ENCODE results near the gene RAD23B.

The RAD23B gene

GRCh38 chr9:107269254-107269653, 13.8 kb upstream of the RAD23B start:
- DNase-seq: no peak

DNA sequence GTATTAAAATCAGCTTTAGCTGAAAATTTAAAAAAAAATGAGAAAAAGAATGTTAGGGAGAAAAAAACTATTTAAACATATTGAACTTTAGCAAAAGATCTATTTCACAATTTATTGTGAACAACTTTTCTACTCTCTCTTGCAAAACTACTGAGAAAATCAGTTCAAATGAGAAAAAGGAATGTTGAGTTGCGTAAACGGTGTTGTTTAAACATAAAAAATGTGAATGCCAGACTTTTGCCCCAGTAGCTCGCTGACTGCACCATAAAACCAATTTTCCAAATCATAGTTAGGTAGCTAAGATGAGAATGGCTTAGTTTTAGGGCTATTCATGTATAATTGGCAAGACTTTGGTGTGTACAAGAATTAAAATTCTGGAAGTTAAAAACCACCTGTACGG, 13.4 kb upstream of the RAD23B start:
- DNase-seq: no peak

DNA sequence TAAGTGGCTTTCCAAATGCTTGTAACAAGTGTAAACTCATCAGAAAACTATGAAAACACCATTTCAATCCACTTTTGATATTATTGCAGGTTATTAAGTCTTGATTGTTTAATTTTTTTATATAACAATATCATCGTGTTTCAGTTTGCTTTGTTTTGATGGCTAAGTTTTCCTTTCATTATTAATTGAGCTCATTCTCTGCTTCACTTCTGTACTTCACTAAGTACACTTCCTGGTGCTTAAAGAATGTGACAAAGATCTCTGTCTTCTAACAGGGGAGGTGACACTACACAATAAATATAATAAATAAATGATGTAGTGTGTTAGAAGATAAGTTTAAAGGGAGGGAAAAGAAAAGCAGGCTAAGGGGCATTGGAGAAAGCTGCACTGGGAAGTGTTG, 13.0 kb upstream of the RAD23B start:
- no peak for DNase-seq

DNA sequence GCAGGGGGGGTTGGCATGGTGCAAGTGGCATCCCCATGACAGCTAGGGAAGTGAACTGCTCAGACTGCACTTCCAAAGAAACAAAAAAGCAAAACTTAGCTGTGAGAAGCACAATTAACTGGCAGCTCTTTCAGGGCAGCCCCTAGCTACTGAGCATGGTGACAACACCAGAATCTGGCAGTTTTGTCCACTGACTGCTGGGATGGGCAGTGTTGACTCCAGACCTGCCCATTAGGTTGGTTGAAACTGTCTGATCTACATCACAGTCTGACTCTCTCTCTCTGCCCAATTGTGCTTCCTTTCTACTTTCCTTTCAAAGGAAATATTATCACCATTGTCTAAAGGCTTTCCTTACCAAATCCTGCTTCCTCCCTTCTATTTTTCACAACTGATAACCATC, 12.5 kb upstream of the RAD23B start:
- no peak for DNase-seq

DNA sequence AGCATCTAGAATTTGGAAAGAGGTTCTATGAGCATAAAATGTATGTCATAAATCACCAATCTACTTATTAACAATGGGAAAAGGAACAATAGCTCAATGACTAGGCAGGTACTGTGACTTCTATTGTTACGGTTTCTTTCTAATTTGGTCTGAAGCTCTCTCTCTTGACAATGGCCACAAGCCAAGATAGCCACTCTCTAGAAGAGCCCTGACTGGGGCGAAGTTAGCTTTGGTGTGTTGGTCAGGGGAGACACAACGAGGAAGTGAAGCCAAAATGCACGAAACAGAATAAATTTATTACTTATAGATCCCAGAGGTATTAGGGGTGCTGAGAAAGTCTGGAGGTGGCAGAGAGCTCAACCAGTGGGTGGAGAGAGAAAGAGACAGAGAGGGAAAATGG, 9.4 kb upstream of the RAD23B start:
- DNase-seq: no peak

DNA sequence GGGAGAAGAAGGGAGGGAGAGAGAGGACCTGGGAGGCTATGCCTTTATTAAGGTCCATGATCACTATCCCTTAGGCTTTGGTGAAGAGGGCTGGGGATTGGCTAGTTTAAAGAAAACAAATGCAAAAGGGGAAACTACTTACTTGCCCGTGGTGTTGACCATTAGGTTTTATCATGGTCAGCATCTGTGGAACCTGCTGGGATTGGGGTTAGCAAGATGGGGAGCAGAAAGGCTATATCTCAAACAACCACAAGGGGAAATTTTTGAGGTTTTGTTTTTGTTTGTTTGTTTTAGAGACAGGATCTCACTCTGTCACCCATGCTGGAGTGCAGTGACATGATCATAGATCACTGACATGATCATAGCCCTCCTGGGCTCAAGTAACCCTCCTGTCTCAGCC, 9.0 kb upstream of the RAD23B start:
- DNase-seq: no peak

GRCh38 chr9:107274953-107275422, 8.1 kb upstream of the RAD23B start:
- no peak for DNase-seq

DNA sequence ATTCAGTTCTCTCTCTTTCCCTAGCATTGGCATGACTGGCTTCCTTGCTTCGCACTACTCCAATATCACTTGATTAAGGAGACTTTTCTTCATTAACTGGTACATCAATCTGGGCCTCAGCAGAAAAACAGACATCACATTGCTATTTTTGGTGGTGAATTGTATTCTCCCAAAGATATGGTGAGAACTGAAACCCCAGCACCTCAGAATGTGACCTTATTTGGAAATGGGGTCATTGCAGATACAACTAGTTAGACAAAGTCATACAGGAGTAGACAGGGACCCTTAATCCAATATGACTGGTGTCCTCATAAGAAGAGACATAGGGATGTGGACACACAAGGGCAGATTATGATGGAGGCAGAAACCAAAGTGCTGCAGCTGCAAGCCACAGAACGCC, 7.5 kb upstream of the RAD23B start:
- no peak for DNase-seq

- DNase-seq: no peak
These were observed 5.9 kb upstream of the RAD23B start for GRCh38 chr9:107276966-107277710.

GRCh38 chr9:107277801-107278200, 5.3 kb upstream of the RAD23B start:
- no peak for DNase-seq

- DNase-seq: no peak
These were observed 4.0 kb upstream of the RAD23B start for GRCh38 chr9:107279086-107279485.

GRCh38 chr9:107280543-107280942, 2.5 kb upstream of the RAD23B start:
- DNase-seq: no peak

GRCh38 chr9:107281184-107281583, 1.9 kb upstream of the RAD23B start:
- no peak for DNase-seq

- no peak for DNase-seq
These were observed 984 bp upstream of the RAD23B start for GRCh38 chr9:107281922-107282667.

- DNase-seq: peak; percentile 28 to 64
These were observed 841 bp downstream of the RAD23B start for GRCh38 chr9:107283623-107284616.

DNA sequence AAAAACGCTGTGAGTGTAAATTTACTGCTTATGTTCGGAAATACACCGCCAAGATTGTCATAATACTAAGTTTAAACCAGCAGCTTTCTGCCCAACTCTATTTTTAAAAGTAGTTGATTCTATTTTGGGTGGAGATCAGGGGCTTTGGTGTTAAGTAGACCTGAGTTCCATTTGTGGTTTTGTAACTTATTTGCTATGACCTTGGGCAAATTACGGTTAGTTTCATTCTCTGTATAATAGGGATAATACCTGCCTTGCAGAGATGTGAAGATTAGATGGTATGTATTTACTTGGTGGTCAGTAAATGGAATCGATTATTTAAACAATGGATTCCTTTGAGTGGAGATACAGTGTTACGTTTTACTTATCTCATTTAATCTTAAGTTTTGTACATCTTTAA, 1.6 kb downstream of the RAD23B start:
- DNase-seq: no peak

DNA sequence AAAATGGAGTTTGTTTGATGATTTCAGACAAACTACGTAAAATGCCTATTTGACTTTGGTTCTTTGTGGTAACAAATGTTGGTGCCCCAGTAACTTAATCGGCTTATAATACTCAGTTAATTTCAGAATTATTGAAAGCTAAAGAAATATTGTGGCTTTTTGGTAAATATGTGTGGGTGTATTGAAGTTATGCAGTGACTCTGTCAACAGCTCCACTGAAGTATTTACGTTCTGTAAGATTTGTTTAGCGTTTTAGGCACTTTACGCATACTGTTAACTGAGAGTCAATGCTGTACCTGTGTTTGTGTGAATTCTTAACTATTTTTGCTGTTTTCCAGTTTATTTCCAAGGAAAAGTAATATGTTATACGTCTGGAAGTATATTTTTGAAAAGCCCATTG, 2.2 kb downstream of the RAD23B start:
- DNase-seq: no peak

DNA sequence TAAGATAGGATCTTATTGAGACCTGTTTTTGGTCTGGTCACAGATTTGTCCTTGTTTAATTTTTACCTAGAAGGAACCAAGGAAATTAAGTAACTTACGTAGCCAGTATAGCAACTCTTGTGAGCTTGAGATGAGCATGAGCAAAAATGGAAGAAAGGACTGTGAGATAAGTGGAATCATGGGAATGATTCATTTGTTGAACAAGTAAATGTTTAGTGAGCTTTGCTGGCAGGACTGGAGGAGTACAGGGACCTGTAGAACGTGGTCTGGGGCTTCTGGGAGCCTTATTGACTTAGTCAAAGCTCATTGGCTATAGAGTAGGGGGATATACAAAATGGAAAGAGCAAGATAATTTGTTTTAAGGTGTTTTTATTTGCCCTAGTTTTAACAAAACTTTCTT, 3.0 kb downstream of the RAD23B start:
- DNase-seq: no peak

- no peak for DNase-seq
These were observed 5.6 kb downstream of the RAD23B start for GRCh38 chr9:107288701-107289100.

DNA sequence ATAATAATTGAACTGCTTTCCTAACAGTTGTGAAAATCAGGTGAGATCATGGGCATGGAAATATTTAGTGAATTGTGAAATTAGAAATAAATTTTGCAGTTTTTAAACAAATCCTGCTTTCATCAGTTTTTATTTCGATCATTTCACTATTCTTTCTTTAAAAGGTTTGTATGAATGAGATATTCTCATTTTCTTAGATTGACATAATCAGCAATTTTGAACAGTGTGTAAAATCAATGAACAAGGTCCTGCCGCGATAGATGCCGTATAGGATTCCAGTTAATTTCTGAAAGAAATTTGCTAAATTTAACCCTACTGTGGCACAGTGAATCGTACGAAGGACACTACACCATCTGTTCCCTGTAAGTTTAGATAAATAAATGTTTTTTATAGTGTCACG, 7.5 kb downstream of the RAD23B start:
- no peak for DNase-seq

DNA sequence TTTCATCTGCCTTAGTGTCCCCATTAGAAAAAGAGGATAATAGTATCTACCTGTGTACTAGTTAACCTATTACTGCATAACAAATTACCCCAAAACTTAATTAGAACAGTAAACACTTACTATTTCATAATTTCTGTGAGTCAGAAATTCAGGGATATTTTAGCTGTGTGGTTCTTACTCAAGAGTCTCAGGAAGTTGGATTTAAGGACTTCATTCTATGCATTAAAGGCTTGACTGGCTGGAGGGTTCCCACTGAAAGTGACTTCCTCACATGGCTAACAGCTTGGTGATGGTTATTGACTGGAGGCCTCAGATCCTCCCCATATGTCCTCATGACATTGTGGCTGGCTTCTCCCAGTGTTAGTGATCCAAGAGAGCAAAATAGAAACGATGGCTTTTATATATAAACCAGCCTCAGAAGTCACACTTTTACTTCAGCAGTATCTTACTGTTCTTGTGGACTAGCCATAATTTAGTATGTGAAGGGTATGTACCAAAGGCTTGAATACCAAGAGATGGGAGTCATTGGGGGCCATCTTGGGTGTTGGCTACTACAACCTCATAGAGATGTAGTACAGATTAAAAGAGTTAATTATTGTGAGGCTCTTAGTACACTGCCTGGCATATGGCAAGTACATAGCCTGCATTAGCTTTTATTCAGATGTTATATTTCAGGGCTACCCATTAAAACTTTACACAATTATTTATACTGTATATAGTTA, 9.9 kb downstream of the RAD23B start:
- no peak for DNase-seq

DNA sequence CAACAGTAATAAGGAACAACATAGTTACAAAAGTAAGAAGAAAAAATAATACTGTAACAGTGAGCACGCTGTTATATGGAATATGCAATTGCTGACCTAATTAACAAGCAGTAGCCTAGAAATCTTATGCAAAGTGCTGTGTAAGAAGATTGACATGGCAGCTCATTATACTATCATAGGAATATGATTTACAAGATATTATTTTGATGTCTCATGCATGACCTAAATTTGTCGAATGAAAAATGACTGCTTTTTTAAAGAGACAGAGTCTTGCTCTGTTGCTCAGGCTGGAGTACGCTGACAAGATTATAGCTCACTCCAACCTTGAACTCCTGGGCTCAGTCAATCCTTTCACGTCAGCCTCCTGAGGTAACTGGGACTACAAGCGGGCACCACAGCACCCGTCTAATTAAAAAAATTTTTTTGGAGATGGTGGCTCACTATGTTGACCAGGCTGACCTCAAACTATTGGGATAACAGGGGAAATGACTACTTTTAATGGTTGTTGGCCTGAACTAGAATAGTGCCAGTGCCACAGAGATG, 10.5 kb downstream of the RAD23B start:
- no peak for DNase-seq

All from NCI-H187 (cell line).